ENCODE results near the gene PMAIP1. TPM values are rescaled to one million over a fixed set of nuclear protein-coding genes. Genes with fewer than 3 reads are reported as not detected.

PMAIP1 gene
- total RNA-seq, 2 experiments from 2014 or later: 22.9 to 23.3 TPM

GRCh38 chr18:59906203-59906602, 6.4 kb downstream of the PMAIP1 start:
- CTCF ChIA-PET (ENCODE audit: unreplicated experiment): no interaction called here
- POLR2A ChIA-PET: interaction anchor here (0.5 to 1.1 kb wide), 2 partner anchors 32 to 43 kb away, joined by 4 to 9 read pairs; no protein-coding TSS in a partner anchor
- Histone ChIP-seq H4K20me1 (ENCODE audit: insufficient read depth, low read length) (peaks cover 29% of the 10 kb centered on the region), H3K4me1 (ENCODE audit: insufficient read depth, low read length, poor library complexity, severe bottlenecking) (peaks cover 65% of the 10 kb centered on the region), H3K27ac (ENCODE audit: low read depth, low read length, poor library complexity, severe bottlenecking) (no peak overlapping the region), H3K36me3 (ENCODE audit: insufficient read depth, low read length) (peaks cover 33% of the 10 kb centered on the region), H2AFZ (ENCODE audit: low read length) (no peak overlapping the region), H3K4me2 (ENCODE audit: low read length) (peak overlapping the region; percentile 91), H3K9me2 (ENCODE audit: insufficient read depth, low read length) (no peaks in the 10 kb centered on the region), H3K4me3 (ENCODE audit: low read depth, low read length, poor library complexity, severe bottlenecking) (no peak overlapping the region), H3K79me2 (ENCODE audit: insufficient read depth, low read depth, low read length) (peaks cover 33% of the 10 kb centered on the region), H3K9me3 (ENCODE audit: low read length) (no peaks in the 10 kb centered on the region)
- no TSS peak for BruUV-seq (replicated peaks)
- TF ChIP-seq, protein P1, sequence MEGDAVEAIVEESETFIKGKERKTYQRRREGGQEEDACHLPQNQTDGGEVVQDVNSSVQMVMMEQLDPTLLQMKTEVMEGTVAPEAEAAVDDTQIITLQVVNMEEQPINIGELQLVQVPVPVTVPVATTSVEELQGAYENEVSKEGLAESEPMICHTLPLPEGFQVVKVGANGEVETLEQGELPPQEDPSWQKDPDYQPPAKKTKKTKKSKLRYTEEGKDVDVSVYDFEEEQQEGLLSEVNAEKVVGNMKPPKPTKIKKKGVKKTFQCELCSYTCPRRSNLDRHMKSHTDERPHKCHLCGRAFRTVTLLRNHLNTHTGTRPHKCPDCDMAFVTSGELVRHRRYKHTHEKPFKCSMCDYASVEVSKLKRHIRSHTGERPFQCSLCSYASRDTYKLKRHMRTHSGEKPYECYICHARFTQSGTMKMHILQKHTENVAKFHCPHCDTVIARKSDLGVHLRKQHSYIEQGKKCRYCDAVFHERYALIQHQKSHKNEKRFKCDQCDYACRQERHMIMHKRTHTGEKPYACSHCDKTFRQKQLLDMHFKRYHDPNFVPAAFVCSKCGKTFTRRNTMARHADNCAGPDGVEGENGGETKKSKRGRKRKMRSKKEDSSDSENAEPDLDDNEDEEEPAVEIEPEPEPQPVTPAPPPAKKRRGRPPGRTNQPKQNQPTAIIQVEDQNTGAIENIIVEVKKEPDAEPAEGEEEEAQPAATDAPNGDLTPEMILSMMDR (conservative IDR thresholded peaks at IDR 0.05; ENCODE audit: low read length): no peak
- TF ChIP-seq EZH2phosphoT487 (IDR thresholded peaks at IDR 0.05; ENCODE audit: borderline replicate concordance, low read depth, low read length): no peak
- no peak for DNase-seq (ENCODE audit: low spot score)
- intact Hi-C loops (cut with micrococcal nuclease; ENCODE audit: unreplicated experiment): no loop called here

DNA sequence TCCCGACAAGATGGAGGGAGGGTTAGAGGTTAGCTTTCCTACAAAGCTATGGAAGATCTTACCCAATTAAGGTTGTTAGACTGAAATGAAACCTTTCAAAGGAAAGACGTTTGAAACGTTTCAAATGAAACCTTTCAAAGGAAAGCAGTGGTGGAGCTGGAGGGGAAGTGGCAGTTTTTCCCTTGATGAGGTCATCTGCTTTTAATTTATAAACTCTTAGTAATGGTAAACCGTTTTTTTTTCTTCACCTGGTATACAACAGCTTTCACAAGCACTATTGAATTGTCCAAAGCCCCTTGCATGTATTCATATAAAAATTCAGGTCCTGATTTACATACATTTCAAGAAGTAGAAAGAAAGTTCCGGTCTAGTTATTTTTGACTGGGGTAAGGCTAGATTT, 7.4 kb downstream of the PMAIP1 start:
- no peak overlapping the region for H3K27ac ChIP-seq (ENCODE audit: low read depth, low read length, poor library complexity, severe bottlenecking)
- no peaks in the 10 kb centered on the region for H3K9me3 ChIP-seq (ENCODE audit: low read length)
- peak overlapping the region; percentile 31 for H3K4me3 ChIP-seq (ENCODE audit: low read depth, low read length, poor library complexity, severe bottlenecking)
- H3K4me1 ChIP-seq (ENCODE audit: insufficient read depth, low read length, poor library complexity, severe bottlenecking): peaks cover 74% of the 10 kb centered on the region
- peaks cover 23% of the 10 kb centered on the region for H3K79me2 ChIP-seq (ENCODE audit: insufficient read depth, low read depth, low read length)
- peaks cover 24% of the 10 kb centered on the region for H3K36me3 ChIP-seq (ENCODE audit: insufficient read depth, low read length)
- no peaks in the 10 kb centered on the region for H3K9me2 ChIP-seq (ENCODE audit: insufficient read depth, low read length)
- peak overlapping the region; percentile 91 for H3K4me2 ChIP-seq (ENCODE audit: low read length)
- peak; percentile 20 for DNase-seq (ENCODE audit: low spot score)
- ChIA-PET CTCF (ENCODE audit: unreplicated experiment) (no interaction called here), POLR2A (interaction anchor here (0.5 to 0.8 kb wide), 2 partner anchors 36 to 51 kb away, joined by 3 read pairs; no protein-coding TSS in a partner anchor)
- no TSS peak for BruUV-seq (replicated peaks)
- H4K20me1 ChIP-seq (ENCODE audit: insufficient read depth, low read length): peaks cover 20% of the 10 kb centered on the region
- H2AFZ ChIP-seq (ENCODE audit: low read length): no peak overlapping the region
- no peak for TF ChIP-seq EZH2phosphoT487 (IDR thresholded peaks at IDR 0.05; ENCODE audit: borderline replicate concordance, low read depth, low read length)
- TF ChIP-seq, protein P1 (conservative IDR thresholded peaks at IDR 0.05; ENCODE audit: low read length): no peak
- intact Hi-C loops (cut with micrococcal nuclease; ENCODE audit: unreplicated experiment): no loop called here

DNA sequence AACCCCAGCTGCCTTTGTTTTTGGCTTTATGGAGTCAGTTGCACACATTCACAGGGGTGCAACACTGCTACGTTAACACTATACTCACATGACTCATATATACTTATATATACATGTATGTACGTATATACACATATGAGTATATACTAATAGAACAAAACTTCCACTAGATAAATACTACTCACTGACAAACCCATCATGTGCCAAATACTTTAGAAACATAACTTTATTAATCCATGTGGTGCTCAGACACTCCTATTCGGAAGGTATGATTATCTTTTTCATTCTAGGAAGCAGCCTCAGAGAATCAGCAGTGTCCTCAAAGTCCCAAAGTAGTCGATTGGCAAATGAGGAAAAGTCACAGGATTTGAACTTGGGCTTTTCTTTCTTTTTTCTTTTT, 7.9 kb downstream of the PMAIP1 start:
- Histone ChIP-seq H3K9me2 (ENCODE audit: insufficient read depth, low read length) (no peaks in the 10 kb centered on the region), H3K4me3 (ENCODE audit: low read depth, low read length, poor library complexity, severe bottlenecking) (peak overlapping the region; percentile 31)

More for the DNA sequence above, 7.9 kb downstream of the PMAIP1 start:
- Histone ChIP-seq H4K20me1 (ENCODE audit: insufficient read depth, low read length) (peaks cover 15% of the 10 kb centered on the region; the same call in 1 of the 2 replicates), H3K79me2 (ENCODE audit: insufficient read depth, low read depth, low read length) (peaks cover 18% of the 10 kb centered on the region), H3K9me3 (ENCODE audit: low read length) (no peaks in the 10 kb centered on the region), H2AFZ (ENCODE audit: low read length) (no peak overlapping the region), H3K4me1 (ENCODE audit: insufficient read depth, low read length, poor library complexity, severe bottlenecking) (peaks cover 70% of the 10 kb centered on the region), H3K27ac (ENCODE audit: low read depth, low read length, poor library complexity, severe bottlenecking) (no peak overlapping the region), H3K4me2 (ENCODE audit: low read length) (peak overlapping the region; percentile 91), H3K36me3 (ENCODE audit: insufficient read depth, low read length) (peaks cover 19% of the 10 kb centered on the region)
- POLR2A ChIA-PET: interaction anchor here (0.8 to 1.3 kb wide), 2 partner anchors 15 to 36 kb away, joined by 3 read pairs; no protein-coding TSS in a partner anchor
- CTCF ChIA-PET (ENCODE audit: unreplicated experiment): no interaction called here
- BruUV-seq (replicated peaks): no TSS peak
- intact Hi-C loops (cut with micrococcal nuclease; ENCODE audit: unreplicated experiment): no loop called here
- TF ChIP-seq EZH2phosphoT487 (IDR thresholded peaks at IDR 0.05; ENCODE audit: borderline replicate concordance, low read depth, low read length): no peak
- TF ChIP-seq, protein P1 (conservative IDR thresholded peaks at IDR 0.05; ENCODE audit: low read length): no peak
- DNase-seq (ENCODE audit: low spot score): no peak
